ENCODE results near the gene TEX36.
A peak's percentile ranks its signal among the peaks of the same experiment; 100 is the strongest.
"Not testable (repeated sequence)": the region's sequence is repeated elsewhere in the genome, so short reads cannot be mapped to it uniquely, and the experiment has no call there.

Gene TEX36

GRCh38 chr10:125683063-125683462, at the start of gene TEX36:
TEX36 (minus strand) TSS chr10:125683163; CDS start chr10:125682989, 174 bp downstream.
- DNase-seq, result no peak

GRCh38 chr10:125727436-125727835, 44.5 kb upstream of the TEX36 start:
- DNase-seq, result no peak

- DNase-seq, result no peak
These were observed 44.0 kb upstream of the TEX36 start for GRCh38 chr10:125726914-125727313.

- no peak for DNase-seq
These were observed 39.8 kb upstream of the TEX36 start for GRCh38 chr10:125722811-125723210.

GRCh38 chr10:125721035-125721434, 38.1 kb upstream of the TEX36 start:
- DNase-seq, result no peak

GRCh38 chr10:125720002-125720382, 37.0 kb upstream of the TEX36 start:
- no peak for DNase-seq

DNA sequence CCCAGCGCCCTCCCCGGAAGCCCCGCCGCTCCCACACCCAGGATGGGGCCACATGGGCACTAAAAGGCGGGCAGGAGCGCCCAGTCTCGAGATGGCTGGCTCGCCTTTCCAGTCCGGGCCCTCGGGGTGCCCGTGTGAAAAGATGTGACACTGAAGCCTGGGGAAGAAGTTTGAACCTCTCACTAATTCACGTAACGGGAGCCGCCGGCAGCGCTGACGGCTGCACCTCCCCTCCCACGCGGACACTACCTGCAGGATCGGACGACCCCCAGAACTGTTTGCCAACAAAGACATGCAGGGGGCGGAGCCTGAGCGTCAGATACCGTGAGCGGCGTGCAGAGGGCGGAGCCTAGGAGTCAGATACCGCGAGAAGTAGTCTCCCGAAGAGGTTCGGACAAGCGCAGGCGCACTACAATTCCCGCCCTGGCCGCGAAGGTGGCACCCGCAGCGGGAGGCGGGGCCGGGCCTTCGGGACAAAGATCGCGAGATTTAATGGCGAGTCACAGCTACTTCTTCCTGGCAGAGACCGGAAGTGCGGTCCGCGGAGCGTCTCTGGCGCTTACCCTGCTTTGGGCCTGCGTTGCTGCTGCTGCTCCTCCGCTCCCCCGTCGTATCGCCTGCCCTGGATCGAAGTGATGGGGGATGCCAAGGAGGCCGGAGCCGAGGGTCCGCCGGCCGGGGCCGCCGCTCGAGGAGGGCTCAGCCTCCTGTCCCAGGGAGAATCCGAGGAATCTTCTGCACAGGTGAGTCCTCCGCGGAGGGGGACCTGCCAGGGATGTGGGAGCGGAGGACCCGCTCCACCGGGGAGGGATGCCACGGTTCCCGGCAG, 36.4 kb upstream of the TEX36 start, which contains the start of gene EDRF1:
Gene EDRF1, plus strand, starts transcription at position 537 of the 829 bp plus-strand sequence. Its CDS starts 99 bp downstream, at position 636.
- DNase-seq, result peak; percentile 86

GRCh38 chr10:125714728-125715127, 31.8 kb upstream of the TEX36 start:
- not testable (repeated sequence) for DNase-seq

GRCh38 chr10:125711110-125711750, 28.3 kb upstream of the TEX36 start:
- no peak for DNase-seq

DNA sequence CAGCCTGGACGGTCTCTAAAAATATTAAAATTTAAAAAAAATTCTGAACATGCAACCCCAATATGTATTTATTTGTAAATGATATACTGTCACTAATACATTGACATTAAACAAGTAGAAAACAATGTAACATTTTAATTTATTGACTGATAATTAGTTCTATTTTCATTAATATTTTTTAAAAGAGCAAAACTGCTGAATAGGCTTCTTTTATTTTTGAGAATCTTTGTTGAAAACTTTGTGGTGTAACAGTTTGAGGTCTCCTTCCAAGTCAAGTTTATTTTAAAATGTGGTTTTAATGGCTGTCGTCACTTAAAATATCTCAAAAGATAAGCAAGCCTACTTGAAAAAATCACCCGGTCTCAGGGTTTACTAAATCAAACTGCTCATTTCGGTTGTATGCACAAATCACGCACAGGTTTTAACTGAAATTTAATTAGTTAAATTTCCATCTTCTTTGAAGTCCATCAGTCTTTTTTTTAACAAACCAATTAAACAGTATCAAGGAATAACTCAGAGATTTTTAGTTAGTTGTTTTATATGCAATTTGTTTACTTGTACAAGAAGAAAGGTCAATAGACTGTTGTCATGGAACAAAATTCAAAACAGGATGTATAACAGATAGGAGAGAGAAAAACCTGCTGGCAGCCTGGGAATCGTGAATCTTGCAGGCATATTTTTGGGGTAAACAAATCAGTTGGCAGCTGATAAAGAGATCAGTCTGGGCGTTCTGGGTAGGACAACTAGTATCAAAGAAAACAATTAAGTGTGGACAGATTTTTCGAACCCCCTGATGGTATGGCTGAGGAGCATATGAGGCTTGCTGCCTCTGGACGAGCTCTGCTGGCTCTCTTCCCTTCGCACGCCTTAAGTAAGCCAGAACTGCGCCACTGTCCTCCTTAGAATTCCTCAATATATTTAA, 26.9 kb upstream of the TEX36 start:
- DNase-seq, result no peak

DNA sequence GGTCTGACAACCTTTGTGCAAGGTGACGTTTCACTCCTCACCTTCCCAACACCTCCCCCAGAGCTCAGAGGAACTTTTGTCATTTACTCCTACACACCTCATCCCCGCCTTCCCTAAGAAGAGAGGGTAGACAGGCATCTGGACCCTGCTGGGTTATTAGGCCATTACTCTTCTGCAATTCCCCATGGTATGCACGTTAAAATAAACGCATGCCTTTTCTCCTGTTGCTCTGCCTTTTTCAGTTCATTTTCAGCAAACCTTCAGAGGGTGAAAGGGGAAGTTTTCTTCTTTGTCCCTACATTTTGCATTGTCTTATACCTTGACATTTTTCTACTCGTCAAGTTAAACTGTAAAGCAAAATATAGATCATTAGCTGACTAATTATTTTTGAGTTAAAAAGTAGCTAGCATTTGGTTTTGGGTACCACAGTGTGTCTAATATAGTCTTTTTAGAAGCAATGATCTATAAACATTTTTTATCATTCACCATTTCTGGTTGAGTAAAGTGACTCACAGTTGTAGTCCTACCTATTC, 26.1 kb upstream of the TEX36 start:
- no peak for DNase-seq

GRCh38 chr10:125707541-125708468, 24.8 kb upstream of the TEX36 start:
- no peak for DNase-seq

DNA sequence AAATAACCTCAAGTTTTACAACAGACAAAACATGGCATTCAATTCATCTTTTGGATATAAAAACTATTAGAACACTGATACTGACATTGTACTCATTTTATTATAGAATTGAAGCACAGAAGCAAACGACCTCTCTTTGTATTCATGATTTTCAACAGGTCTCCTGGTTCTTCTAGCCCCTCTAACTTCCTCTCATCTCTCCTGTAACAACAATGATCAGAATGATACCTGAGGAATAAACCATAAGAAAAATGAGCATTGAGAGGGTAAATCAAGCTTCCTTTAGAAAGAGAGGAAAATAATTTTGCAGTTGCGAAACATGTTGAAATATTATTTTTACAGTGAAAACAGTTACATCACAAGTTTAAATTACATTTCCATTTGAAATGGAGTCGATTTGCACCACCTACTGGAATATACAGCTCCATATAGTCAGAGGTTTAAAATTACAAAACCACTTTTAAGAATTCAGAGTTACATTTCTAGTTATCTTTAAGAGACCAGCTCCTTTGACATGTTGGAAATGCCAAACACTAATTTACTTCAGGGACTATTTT, 17.5 kb upstream of the TEX36 start:
- DNase-seq, result no peak

- no peak for DNase-seq
These were observed 16.7 kb upstream of the TEX36 start for GRCh38 chr10:125699562-125700143.

DNA sequence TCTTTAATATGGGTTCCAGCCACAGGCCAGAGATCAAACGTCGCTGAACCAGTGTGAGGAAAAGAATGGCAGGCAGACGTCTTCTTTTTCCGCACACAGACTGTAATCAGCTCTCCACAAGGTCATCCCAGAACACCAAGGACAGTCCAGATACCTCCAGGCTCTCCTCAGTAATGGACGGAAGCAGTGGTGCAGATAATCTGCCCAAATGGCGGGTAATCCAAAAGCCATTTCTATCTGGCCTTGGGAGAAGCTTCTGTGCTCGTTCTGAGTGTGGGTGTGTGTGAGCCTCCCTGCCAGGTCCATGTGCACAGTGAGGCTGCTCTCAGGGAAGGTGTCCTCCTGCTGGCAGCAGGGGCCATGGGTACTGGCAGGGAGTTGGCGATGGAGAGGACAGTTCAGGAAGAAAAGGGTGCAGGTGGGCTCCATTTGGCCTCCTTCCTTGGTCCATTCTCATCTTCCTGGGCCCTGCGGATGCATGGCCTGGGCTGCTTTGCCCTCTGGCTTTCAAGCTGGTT, 15.6 kb upstream of the TEX36 start:
- DNase-seq, result no peak

GRCh38 chr10:125696884-125697283, 13.9 kb upstream of the TEX36 start:
- DNase-seq, result not testable (repeated sequence)

DNA sequence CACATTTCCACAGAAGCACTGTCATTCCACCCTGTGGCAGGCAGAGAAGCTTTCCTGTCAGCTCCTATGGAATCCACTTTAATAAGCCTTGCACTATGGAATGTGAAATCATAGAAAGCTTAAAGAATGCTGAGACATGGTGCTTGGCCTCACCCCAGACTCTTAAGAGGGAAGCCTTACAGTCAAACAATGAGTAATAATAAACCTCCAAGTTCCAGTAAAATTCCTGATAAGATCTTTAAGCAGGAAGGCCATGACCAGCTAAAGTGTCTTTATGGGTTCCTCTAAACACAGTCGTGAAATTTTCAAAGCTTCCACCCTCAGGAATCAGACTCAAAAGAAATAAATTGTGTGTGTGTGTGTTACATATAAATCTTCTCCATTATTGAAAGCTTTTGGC, 11.9 kb upstream of the TEX36 start:
- DNase-seq, result no peak

DNA sequence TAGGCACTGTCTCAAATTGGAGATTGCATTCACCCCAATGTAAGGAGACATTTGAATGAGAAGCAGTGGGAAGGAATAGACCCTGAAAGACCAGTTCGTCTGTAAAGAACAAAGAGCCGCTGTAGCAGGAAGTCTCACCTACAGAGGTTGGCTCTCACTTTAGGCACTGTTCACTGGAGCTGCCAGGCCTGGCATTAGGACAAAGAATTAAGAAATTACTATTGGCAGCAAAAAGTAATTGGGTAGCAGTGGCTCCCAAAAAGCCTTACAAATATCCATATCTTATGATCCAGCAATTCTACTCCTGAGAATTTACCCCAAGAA, 10.5 kb upstream of the TEX36 start:
- no peak for DNase-seq

GRCh38 chr10:125692601-125693523, 9.9 kb upstream of the TEX36 start:
- DNase-seq, result no peak

DNA sequence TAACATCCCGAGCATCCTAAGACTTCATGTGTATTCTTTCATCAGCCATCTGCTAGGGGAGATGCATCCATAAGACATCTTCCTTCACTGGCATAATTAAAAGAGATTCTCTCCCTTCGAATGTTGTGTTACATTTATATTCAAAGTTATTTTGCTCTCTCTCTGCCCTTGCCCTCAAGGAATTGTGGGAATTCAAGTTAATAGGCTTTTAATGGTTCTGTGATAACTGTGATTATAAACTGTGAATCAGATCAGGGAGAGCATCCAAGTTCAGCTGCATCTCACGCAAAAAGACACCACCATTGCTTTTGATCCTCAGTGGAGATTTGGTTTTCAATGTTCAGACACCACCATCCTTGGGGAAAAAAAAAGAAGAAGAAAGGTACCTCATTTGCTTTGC, 9.2 kb upstream of the TEX36 start:
- DNase-seq, result no peak

Data from SIG-M5 (cell line).